NCI-H2171 (cell line): ENCODE results near the gene CDC14B.
"Not testable (repeated sequence)": the region's sequence is repeated elsewhere in the genome, so short reads cannot be mapped to it uniquely, and the experiment has no call there.

Experiments used
- DNase-seq: peaks from one replicate; lab custom pipeline; 2025; lab: John Stamatoyannopoulos, UW

Gene CDC14B

GRCh38 chr9:96619491-96620180 lies at the start of gene CDC14B:
CDC14B (minus strand) TSS chr9:96619843; CDS start chr9:96619378, 465 bp downstream.
- peak; percentile 92 for DNase-seq

GRCh38 chr9:96668868-96669534 lies 49.4 kb upstream of the CDC14B start:
- no peak for DNase-seq

- no peak for DNase-seq
Observed at GRCh38 chr9:96667363-96667728, 47.7 kb upstream of the CDC14B start.

GRCh38 chr9:96666653-96667362 lies 47.2 kb upstream of the CDC14B start:
- not testable (repeated sequence) for DNase-seq

DNA sequence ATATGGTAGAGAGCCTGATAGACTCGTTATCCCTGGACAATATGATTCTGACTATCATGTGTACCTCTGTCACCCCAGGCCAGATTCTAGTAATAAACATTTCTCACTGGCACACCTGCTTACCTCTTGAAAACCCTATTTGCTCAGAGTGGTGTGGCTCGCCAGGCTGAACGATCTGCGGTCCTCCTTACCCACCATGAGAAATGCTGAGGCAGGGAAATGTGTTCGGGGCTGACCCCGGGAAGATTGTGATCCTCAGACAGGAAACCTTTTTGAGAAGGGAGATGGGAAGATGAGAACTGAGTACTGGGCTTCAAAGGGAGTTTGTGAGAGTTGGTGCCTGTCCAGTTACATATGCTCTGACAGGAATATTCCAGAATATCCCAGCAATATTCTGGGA lies 46.1 kb upstream of the CDC14B start:
- DNase-seq = no peak

DNA sequence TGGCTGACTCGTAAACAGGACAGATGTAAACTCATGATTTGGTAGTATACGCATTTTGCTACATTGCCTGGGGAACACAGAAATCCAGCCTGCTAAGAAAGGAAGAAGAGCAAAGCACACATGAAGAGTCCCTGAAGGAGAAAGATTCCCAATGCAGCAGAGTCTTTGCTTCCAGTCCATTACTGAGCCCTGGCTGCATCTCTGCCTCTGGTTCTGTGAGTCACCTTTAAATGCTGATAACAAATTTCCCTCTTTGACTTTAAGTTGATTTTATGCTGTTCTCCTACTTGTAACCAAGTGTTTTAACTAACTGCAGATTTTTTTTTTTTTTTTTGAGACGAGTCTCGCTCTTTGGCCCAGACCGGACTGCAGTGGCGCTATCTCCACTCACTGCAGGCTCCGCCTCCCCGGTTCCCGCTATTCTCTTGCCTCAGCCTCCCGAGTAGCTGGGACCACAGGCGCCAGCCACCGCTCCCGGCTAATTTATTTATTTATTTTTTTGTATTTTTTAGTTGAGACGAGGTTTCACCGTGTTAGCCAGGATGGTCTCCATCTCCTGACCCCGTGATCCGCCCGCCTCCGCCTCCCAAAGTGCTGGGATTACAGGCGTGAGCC lies 44.0 kb upstream of the CDC14B start:
- no peak for DNase-seq

GRCh38 chr9:96661711-96662110 lies 42.1 kb upstream of the CDC14B start:
- no peak for DNase-seq

GRCh38 chr9:96660692-96661248 lies 41.1 kb upstream of the CDC14B start:
- DNase-seq = no peak

- DNase-seq = peak; percentile 59
Observed at GRCh38 chr9:96655198-96655851, 35.7 kb upstream of the CDC14B start, which contains the start of gene PRXL2C. PRXL2C (minus strand) TSS chr9:96655317; CDS start chr9:96655281, 36 bp downstream.

DNA sequence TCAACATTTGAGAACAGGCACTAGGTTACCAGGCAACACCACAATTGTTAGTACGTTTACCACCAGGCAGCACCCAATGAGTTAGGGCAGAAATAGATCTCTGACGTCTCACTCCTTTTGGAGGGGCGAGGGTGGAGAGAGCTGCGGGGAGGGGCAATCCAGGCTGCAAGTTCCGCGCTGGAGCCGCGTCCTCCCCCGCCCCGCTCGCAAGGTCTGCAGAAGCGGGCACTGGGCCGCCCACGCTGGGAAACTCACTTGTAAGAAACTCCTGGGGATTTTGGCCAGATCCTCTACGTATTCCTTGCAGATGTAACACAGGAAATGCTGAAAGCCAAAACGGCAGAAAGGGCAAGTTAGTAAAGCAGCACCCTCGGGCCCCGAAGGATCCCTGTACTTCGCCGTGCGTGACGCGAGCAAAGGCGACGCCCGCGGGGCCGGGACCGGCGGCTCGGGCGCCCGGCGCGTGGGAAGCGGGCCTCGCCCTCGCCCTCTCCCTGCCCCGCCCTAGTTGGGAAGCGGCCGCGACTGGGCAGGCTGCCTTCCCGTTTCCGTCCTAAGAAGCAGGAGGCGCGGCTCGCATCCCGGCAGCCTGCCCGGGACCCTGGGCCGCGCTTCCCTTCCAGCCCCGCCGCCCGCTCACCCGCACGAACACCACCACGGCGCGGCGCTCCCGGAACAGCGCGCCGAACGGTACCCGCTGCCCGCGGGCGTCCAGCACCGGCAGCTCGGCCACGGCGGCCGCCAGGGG lies 35.0 kb upstream of the CDC14B start:
- DNase-seq = peak; percentile 37

- DNase-seq = no peak
Observed at GRCh38 chr9:96651626-96652025, 32.0 kb upstream of the CDC14B start.

DNA sequence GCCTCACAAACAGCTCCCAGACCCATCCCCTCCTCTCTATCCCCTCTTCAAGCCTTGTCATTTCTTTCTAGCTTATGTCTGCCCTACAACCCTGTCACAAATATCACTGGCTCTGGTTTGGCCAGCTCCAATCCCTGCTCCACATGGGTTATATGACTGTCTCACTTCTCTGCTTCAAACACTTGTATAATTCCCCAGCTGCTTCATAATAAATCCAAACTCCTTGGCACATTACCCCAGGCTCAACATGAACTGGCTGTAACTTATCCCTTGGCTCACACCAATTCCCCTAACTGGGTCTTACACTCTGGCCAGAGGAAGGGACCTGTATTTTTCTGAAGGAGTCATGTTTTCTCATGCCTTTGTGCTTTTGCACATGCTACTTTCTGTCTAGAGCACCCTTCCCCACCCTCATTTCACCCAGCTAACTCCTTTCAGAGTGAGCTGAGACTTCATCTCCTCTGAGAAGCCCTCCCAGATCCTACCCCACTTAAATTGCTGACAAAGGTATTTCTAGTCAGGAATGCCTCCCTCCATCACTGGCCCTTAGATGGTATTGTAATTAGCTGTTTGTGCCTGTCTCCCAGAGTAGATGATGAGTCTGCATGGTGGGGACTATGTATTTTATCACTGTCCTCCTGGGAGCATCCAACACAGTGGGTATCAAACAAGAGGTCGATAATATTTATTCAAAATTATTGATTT lies 30.1 kb upstream of the CDC14B start:
- DNase-seq = no peak

GRCh38 chr9:96646081-96646991 lies 26.7 kb upstream of the CDC14B start:
- DNase-seq = peak; percentile 61

DNA sequence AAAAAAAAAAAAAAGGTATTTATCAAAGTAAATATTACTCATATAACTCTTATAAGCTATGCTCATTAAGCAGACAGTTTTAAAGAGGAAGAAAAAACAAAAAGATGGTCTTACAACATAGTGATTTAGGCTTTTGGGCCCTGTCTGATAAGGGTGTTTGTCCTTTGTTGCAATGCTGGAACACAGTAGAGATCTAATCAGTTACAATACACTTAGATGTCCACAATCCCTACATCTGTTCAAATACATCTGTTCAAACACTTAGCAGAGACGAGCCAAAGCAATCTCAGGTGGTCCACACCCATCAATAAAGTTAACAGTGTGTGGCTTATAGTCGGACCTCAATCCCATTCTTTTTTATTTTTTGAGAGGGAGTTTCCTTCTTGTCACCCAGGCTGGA lies 24.5 kb upstream of the CDC14B start:
- no peak for DNase-seq

GRCh38 chr9:96641514-96641913 lies 21.9 kb upstream of the CDC14B start:
- DNase-seq = no peak

DNA sequence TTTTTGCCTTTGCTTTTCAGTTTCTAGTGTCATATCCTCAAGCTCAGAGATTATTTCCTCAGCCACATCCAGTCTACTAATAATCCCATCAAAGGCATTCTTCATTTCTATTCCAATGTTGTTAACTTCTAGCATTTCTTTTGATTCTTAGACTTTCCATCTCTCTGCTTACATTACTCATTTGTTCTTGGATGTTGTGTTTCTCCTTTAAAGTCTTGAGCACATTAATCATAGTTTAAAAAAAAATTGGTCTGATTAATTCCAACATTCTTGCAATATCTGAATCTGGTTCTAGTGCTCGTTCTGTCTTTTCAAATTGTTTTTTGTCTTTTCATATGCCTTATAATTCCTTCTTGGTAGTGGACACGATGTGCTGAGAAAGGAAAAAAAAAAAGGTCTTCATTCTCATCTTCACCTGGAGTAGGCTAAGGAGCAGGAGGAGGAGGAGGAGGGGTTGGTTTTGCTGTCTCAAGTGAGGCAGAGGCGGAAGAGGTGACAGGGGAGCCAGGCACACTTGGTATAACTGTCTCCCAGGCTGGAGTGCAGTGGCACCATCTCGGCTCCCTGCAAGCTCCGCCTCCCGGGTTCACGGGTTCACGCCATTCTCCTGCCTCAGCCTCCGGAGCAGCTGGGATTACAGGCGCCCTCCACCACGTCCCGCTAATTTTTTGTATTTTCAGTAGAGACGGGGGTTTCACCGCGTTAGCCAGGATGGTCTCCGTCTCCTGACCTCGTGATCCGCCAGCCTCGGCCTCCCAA lies 19.1 kb upstream of the CDC14B start:
- no peak for DNase-seq

DNA sequence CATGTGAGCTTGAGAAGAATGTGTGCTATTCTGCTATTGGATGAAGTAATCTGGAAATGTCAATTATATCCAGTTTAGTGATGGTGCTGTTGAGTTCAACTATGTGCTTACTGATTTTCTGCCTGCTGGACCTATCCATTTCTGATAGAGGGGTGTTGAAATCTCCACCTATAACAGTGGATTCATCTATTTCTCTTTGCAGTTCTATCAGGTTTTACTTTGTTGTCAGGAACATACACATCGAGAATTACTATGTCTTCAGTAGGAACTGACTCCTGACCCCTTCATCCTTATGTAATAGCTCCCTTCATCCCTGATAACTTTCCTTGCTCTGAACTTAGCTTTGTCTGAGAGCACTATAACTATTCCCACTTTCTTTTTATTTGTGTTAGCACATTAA lies 16.7 kb upstream of the CDC14B start:
- DNase-seq = no peak

GRCh38 chr9:96633579-96633978 lies 13.9 kb upstream of the CDC14B start:
- DNase-seq = not testable (repeated sequence)

DNA sequence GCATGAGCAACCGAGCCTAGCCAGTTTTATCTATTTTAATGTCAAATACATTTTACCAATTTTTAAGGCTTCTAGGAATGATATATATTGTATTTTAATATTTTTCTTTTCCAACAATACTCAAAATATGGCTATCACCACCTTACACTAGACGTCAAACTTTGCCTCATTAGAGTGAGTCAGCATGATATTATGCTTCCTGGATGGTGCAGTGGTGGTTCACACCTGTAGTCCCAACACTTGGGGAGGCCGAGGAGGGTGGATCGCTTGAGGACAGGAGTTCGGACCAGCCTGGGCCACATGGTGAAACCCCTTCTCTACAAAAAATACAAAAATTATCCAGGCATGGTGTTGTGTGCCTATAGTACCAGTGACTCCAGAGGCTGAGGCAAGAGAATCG lies 7.3 kb upstream of the CDC14B start:
- DNase-seq = no peak
